ENCODE data around the gene EYS. TPM values are rescaled to one million over a fixed set of nuclear protein-coding genes. Genes with fewer than 3 reads are reported as not detected.
"Not testable (repeated sequence)": the region's sequence is repeated elsewhere in the genome, so short reads cannot be mapped to it uniquely, and the experiment has no call there.

Gene EYS
- total and polyA plus RNA-seq, 8 donors, result 0.55 to 0.58 TPM; not detected in 6

DNA sequence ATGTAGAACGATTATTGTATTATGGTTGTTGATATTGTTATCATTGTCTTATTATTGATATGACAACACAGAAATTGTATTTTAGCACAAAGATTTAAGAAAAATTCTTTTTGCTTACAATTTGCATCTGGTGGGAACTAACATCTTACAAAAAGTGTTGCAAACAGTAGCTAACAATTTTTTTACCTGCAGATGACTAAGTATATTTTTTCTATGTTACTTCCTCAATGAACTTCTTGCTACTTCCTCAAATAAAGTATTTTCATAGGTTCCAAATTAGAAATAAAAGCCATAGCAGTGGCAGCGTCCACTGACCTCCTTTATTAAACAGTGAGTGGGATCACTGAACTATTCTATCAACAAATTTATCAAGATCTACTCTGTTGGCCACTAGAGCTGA, 1224.4 kb downstream of the EYS start:
- whole genome bisulfite sequencing, 5 donors, result 36 to 51% (median 46%) methylated on average over 2 of the region's 2 CpGs
- Histone ChIP-seq H3K4me3 (no peak overlapping the region), H3K36me3 (no peaks in the 10 kb centered on the region), H3K4me1 (no peaks in the 10 kb centered on the region), H3K9me3 (no peaks in the 10 kb centered on the region), H3K27ac (no peak overlapping the region), H3K27me3 (no peaks in the 10 kb centered on the region)
- DNase-seq, result no peak
- intact Hi-C loops (cut with DNase I; ENCODE audit: low total_unique reads), result no loop called here
- TF ChIP-seq POLR2A (IDR thresholded peaks at IDR 0.05), result no peak
- no peak for TF ChIP-seq EP300 (IDR thresholded peaks at IDR 0.05)
- TF ChIP-seq POLR2AphosphoS5 (IDR thresholded peaks at IDR 0.05), result no peak
- TF ChIP-seq, protein P1, sequence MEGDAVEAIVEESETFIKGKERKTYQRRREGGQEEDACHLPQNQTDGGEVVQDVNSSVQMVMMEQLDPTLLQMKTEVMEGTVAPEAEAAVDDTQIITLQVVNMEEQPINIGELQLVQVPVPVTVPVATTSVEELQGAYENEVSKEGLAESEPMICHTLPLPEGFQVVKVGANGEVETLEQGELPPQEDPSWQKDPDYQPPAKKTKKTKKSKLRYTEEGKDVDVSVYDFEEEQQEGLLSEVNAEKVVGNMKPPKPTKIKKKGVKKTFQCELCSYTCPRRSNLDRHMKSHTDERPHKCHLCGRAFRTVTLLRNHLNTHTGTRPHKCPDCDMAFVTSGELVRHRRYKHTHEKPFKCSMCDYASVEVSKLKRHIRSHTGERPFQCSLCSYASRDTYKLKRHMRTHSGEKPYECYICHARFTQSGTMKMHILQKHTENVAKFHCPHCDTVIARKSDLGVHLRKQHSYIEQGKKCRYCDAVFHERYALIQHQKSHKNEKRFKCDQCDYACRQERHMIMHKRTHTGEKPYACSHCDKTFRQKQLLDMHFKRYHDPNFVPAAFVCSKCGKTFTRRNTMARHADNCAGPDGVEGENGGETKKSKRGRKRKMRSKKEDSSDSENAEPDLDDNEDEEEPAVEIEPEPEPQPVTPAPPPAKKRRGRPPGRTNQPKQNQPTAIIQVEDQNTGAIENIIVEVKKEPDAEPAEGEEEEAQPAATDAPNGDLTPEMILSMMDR (IDR thresholded peaks at IDR 0.05), result no peak

DNA sequence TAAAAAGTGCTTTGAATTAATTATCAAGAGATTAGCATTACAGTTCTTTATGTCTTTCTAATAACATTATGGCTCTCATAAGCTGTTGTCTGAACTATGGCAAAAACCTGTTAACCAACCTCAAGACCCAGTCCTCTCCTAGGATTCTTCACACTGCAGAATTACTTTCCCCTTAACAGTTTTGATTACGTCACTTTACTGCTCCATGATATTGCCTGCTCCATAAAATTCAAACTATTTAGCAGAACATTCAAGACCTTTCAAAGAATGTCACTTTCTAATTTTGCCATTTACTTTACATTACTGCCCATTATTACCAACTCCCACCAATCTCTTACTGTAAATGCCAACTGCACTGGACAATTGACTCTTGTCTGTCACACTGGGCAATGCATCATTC, 1227.9 kb downstream of the EYS start:
- no peaks in the 10 kb centered on the region for H3K9me3 ChIP-seq
- intact Hi-C loops (cut with DNase I; ENCODE audit: low total_unique reads), result no loop called here
- H3K4me3 ChIP-seq, result no peak overlapping the region
- no peak overlapping the region for H3K27ac ChIP-seq
- 85 to 97% (median 93%) methylated on average over 1 of the region's 1 CpG for WGBS, 5 donors
- no peaks in the 10 kb centered on the region for H3K4me1 ChIP-seq
- no peaks in the 10 kb centered on the region for H3K27me3 ChIP-seq
- H3K36me3 ChIP-seq, result no peaks in the 10 kb centered on the region
- TF ChIP-seq POLR2AphosphoS5 (IDR thresholded peaks at IDR 0.05) (no peak), POLR2A (IDR thresholded peaks at IDR 0.05) (no peak), EP300 (IDR thresholded peaks at IDR 0.05) (no peak)
- TF ChIP-seq, protein P1 (IDR thresholded peaks at IDR 0.05), result no peak
- DNase-seq, result no peak

DNA sequence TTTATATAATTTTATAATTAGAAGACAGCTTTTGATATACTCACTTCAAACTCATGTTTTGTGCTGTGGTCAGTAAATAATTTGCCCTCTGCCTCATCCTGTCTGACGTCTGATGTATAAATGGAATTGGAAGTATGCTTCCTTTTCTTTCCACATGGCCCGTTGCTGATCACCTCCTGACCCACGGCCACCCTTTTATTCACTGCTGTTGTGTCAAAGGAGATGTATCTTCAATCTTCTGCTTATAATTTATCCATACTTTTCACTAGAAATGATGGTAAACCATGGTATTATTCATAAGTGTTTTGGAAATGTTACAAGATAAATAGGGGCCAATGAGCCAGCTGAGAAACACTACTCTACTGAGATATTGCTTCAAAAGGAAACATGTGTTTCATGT, 1229.6 kb downstream of the EYS start:
- Histone ChIP-seq H3K4me1 (no peaks in the 10 kb centered on the region), H3K27me3 (no peaks in the 10 kb centered on the region), H3K9me3 (no peaks in the 10 kb centered on the region), H3K36me3 (no peaks in the 10 kb centered on the region), H3K4me3 (no peak overlapping the region), H3K27ac (no peak overlapping the region)
- WGBS, 5 donors, result 48 to 71% (median 57%) methylated on average over 3 of the region's 3 CpGs
- TF ChIP-seq EP300 (IDR thresholded peaks at IDR 0.05) (no peak), POLR2AphosphoS5 (IDR thresholded peaks at IDR 0.05) (no peak), POLR2A (IDR thresholded peaks at IDR 0.05) (no peak)
- TF ChIP-seq, protein P1 (IDR thresholded peaks at IDR 0.05), result no peak
- intact Hi-C loops (cut with DNase I; ENCODE audit: low total_unique reads), result no loop called here
- DNase-seq, result no peak

DNA sequence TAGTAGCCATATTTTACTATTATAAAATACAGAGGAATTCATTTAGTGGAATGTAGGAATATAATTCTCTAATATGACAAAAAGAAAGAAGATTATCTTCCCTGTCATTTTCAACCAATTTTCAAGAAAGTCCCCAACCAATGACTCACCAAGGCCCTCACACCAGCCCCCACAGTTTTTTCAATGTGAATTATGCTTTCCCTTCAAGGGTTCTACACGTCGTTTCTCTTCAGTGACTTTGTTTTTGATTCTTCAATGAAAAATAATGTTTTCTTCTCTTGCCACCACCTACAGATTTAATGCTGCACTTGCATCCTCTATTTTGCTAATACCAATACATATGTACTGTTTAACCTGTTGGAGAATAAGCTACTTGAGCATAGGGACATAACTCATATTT, 1230.1 kb downstream of the EYS start:
- WGBS, 5 donors, result 27 to 76% (median 71%) methylated on average over 2 of the region's 2 CpGs
- intact Hi-C loops (cut with DNase I; ENCODE audit: low total_unique reads), result no loop called here

DNA sequence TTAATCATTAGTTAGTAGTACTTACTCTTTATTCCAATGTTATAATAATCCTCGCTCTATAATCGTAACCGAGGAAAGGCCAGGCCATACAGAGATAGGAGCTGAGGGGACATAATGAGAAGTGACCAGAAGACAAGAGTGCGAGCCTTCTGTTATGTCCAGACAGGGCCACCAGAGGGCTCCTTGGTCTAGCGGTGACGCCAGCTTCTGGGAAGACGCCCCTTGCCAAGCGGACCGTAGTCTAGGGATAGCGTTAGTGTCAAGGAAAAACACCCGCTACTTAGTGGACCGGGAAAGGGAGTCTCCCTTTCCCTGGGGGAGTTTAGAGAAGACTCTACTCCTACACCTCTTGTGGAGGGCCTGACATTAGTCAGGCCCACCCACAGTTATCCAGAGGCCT, 1237.6 kb downstream of the EYS start:
- H3K9me3 ChIP-seq, result peaks cover 0 to 11% (median 2%) of the 10 kb centered on the region in 4 donors
- DNase-seq; H3K4me1 ChIP-seq; H3K27me3 ChIP-seq; intact Hi-C loops (cut with DNase I; ENCODE audit: low total_unique reads); H3K36me3 ChIP-seq; H3K27ac ChIP-seq; H3K4me3 ChIP-seq: not testable (repeated sequence)
- WGBS, 5 donors, result 70 to 85% (median 77%) methylated on average over 12 of the region's 12 CpGs

More for the DNA sequence above, 1230.1 kb downstream of the EYS start:
- H3K27ac ChIP-seq, result no peak overlapping the region
- H3K36me3 ChIP-seq, result no peaks in the 10 kb centered on the region
- H3K4me3 ChIP-seq, result no peak overlapping the region
- DNase-seq, result no peak
- no peaks in the 10 kb centered on the region for H3K27me3 ChIP-seq
- H3K4me1 ChIP-seq, result no peaks in the 10 kb centered on the region
- TF ChIP-seq, protein P1 (IDR thresholded peaks at IDR 0.05), result no peak
- TF ChIP-seq POLR2A (IDR thresholded peaks at IDR 0.05) (no peak), EP300 (IDR thresholded peaks at IDR 0.05) (no peak), POLR2AphosphoS5 (IDR thresholded peaks at IDR 0.05) (no peak)
- no peaks in the 10 kb centered on the region for H3K9me3 ChIP-seq

All from stomach (tissue), 9 donors.